Aorta (tissue), 5 donors: ENCODE data around the gene APOBEC3F. TPM values are rescaled to one million over a fixed set of nuclear protein-coding genes. Genes with fewer than 3 reads are reported as not detected.

Experiments
- ATAC-seq: fragments of 200-7000 bp; cut with Tn5 transposase; one replicate; pipeline ENCODE4 v1.9.1; 2022; ENCODE audit warnings: moderate library complexity; ENCODE audit not compliant: low FRiP score
- DNase-seq, 2 donors: peaks; one replicate each; pipeline ENCODE4 v3.0.0-alpha.2; 2020
- H3K27ac ChIP-seq, 2 donors: one replicate each; pipeline ENCODE4 v1.5.1; 2013; ENCODE audit warnings: low read length in 2 of 2, mild to moderate bottlenecking in 2 of 2, moderate library complexity in 2 of 2, control low read depth in 1 of 2, inconsistent platforms in 1 of 2, low read depth in 1 of 2
- H3K27me3 ChIP-seq, 2 donors: one replicate each; pipeline ENCODE4 v1.6.1; 2013; ENCODE audit warnings: control low read depth in 1 of 2, low read length in 1 of 2, mild to moderate bottlenecking in 1 of 2, moderate library complexity in 1 of 2; ENCODE audit not compliant: insufficient read depth in 2 of 2, control insufficient read depth in 1 of 2
- H3K36me3 ChIP-seq, 2 donors: one replicate each; pipeline ENCODE4 v1.6.1; 2013; ENCODE audit warnings: control low read depth in 1 of 2, low read length in 1 of 2, mild to moderate bottlenecking in 1 of 2; ENCODE audit not compliant: insufficient read depth in 2 of 2, control insufficient read depth in 1 of 2
- H3K4me1 ChIP-seq, 2 donors: one replicate each; pipeline ENCODE4 v1.6.1; 2013; ENCODE audit warnings: low read length in 2 of 2, control low read depth in 1 of 2, mild to moderate bottlenecking in 1 of 2, moderate library complexity in 1 of 2; ENCODE audit not compliant: insufficient read depth in 2 of 2, control insufficient read depth in 1 of 2
- H3K4me3 ChIP-seq, 2 donors: one replicate each; pipeline ENCODE4 v1.5.1; 2013; ENCODE audit warnings: low read length in 2 of 2, control low read depth in 1 of 2, mild to moderate bottlenecking in 1 of 2
- H3K9me3 ChIP-seq: one replicate; pipeline ENCODE4 v1.6.1; 2013; ENCODE audit warnings: mild to moderate bottlenecking, low read length; ENCODE audit not compliant: control insufficient read depth
- WGBS, 2 donors: extraction: QIAGEN DNeasy Blood & Tissue Kit; methylation state at CpG; one replicate each; pipeline ENCODE4 v1.1.7; 2013; 5-methylcytosine and 5-hydroxymethylcytosine counted together
- intact Hi-C, 2 donors: fragments of 100-400 bp; cut with DNase I; formaldehyde crosslinking; loops; one replicate each; pipeline versions ENCODE4 v1.14.2 to v1.15.0; 2022
- polyA plus RNA-seq, 2 donors: library from polyadenylated mRNA; stranded (reverse); fragments of 200-250 nt; gene quantifications; one replicate each; pipeline ENCODE4 v1.2.3, GENCODE V29; 2013
- total RNA-seq, 2 donors: library from RNA; stranded (reverse); fragmentation: NEBNext Ultra II Directional; extraction: Animal tissue kit (Norgen Biotek cat#: 25700); gene quantifications; one replicate each; pipeline ENCODE4 v1.2.1, GENCODE V29; 2021
- donor health status: healthy with polysubstance abuse.
- donor health status: Bipolar disorder and iron deficiency.
- donor health status: DM: no; HTN: no; CAD: no.
- donor health status: DM: no; HTN: no; CAD: no.
- donor health status: DM: yes; HTN: yes; CAD: no.

Gene APOBEC3F
- total and polyA plus RNA-seq, 4 donors = 4.9 to 9.5 (median 7.9) TPM

GRCh38 chr22:39092111-39092862 lies 51.6 kb downstream of the APOBEC3F start:
- no peak for DNase-seq
- no peaks in the 10 kb centered on the region for H3K9me3 ChIP-seq
- 70 to 74% methylated on average over 8 of the region's 8 CpGs for WGBS, 2 donors
- ATAC-seq = no peak
- intact Hi-C loops = no loop called here
- H3K4me3 ChIP-seq = no peak overlapping the region
- no peak overlapping the region for H3K27ac ChIP-seq
- H3K36me3 ChIP-seq = no peaks in the 10 kb centered on the region
- H3K4me1 ChIP-seq = no peaks in the 10 kb centered on the region
- no peaks in the 10 kb centered on the region for H3K27me3 ChIP-seq

- Histone ChIP-seq H3K9me3 (no peaks in the 10 kb centered on the region), H3K36me3 (no peaks in the 10 kb centered on the region), H3K27me3 (no peaks in the 10 kb centered on the region), H3K4me3 (no peak overlapping the region), H3K4me1 (no peaks in the 10 kb centered on the region), H3K27ac (no peak overlapping the region)
- DNase-seq = no peak
- 88 to 94% methylated on average over 14 of the region's 14 CpGs for WGBS, 2 donors
- intact Hi-C loops = no loop called here
- no peak for ATAC-seq
Measured at GRCh38 chr22:39094717-39095389, 54.2 kb downstream of the APOBEC3F start.

GRCh38 chr22:39095971-39096370 lies 55.3 kb downstream of the APOBEC3F start:
- Histone ChIP-seq H3K4me1 (no peaks in the 10 kb centered on the region), H3K36me3 (no peaks in the 10 kb centered on the region), H3K4me3 (no peak overlapping the region), H3K9me3 (no peaks in the 10 kb centered on the region), H3K27ac (no peak overlapping the region), H3K27me3 (no peaks in the 10 kb centered on the region)
- WGBS, 2 donors = 87 to 90% methylated on average over 3 of the region's 3 CpGs
- DNase-seq (peak in 1 of 2 donors; percentile 26), ATAC-seq (no peak)
- intact Hi-C loops = no loop called here

- Histone ChIP-seq H3K36me3 (no peaks in the 10 kb centered on the region), H3K4me3 (no peak within 1 kb of the TSS), H3K27me3 (no peaks in the 10 kb centered on the region), H3K9me3 (no peaks in the 10 kb centered on the region), H3K4me1 (no peaks in the 10 kb centered on the region), H3K27ac (no peak within 1 kb of the TSS)
- peak in 1 of 2 donors; percentile 77 for DNase-seq
- intact Hi-C loops = no loop called here
- ATAC-seq = peak; percentile 70
- WGBS, 2 donors = 81 to 86% methylated on average over 9 of the region's 9 CpGs
Measured at GRCh38 chr22:39097098-39098020, 56.7 kb downstream of the APOBEC3F start, which contains the start of gene APOBEC3H. Gene APOBEC3H, plus strand, starts transcription at chr22:39097244. Its CDS starts 3,035 bp downstream, at chr22:39100279.

GRCh38 chr22:39098026-39098425 lies 57.4 kb downstream of the APOBEC3F start:
- ATAC-seq = no peak
- Histone ChIP-seq H3K27me3 (no peaks in the 10 kb centered on the region), H3K4me1 (no peaks in the 10 kb centered on the region), H3K36me3 (no peaks in the 10 kb centered on the region), H3K4me3 (no peak overlapping the region), H3K9me3 (no peaks in the 10 kb centered on the region), H3K27ac (no peak overlapping the region)
- intact Hi-C loops = no loop called here
- DNase-seq = peak in 1 of 2 donors; percentile 44
- 76 to 78% methylated on average over 6 of the region's 6 CpGs for WGBS, 2 donors

- WGBS, 2 donors = 89 to 97% methylated on average over 8 of the region's 8 CpGs
- Histone ChIP-seq H3K27me3 (no peaks in the 10 kb centered on the region), H3K36me3 (no peaks in the 10 kb centered on the region), H3K9me3 (no peaks in the 10 kb centered on the region), H3K4me1 (no peaks in the 10 kb centered on the region), H3K27ac (no peak overlapping the region), H3K4me3 (no peak overlapping the region)
- no peak for DNase-seq
- intact Hi-C loops = no loop called here
- no peak for ATAC-seq
Measured at GRCh38 chr22:39098576-39098975, 57.9 kb downstream of the APOBEC3F start.

- H3K27me3 ChIP-seq = no peaks in the 10 kb centered on the region
- no peaks in the 10 kb centered on the region for H3K9me3 ChIP-seq
- ATAC-seq = no peak
- H3K27ac ChIP-seq = no peak overlapping the region
- intact Hi-C loops = no loop called here
- H3K4me3 ChIP-seq = no peak overlapping the region
- 68 to 70% methylated on average over 11 to 13 of the region's 13 CpGs for WGBS, 2 donors
- H3K4me1 ChIP-seq = no peaks in the 10 kb centered on the region
- DNase-seq = peak in 1 of 2 donors; percentile 58
- H3K36me3 ChIP-seq = no peaks in the 10 kb centered on the region
Measured at GRCh38 chr22:39101226-39101625, 60.6 kb downstream of the APOBEC3F start.

- Histone ChIP-seq H3K4me1 (no peaks in the 10 kb centered on the region), H3K4me3 (no peak overlapping the region), H3K9me3 (no peaks in the 10 kb centered on the region), H3K36me3 (no peaks in the 10 kb centered on the region), H3K27ac (no peak overlapping the region), H3K27me3 (no peaks in the 10 kb centered on the region)
- ATAC-seq (no peak), DNase-seq (no peak)
- intact Hi-C loops = no loop called here
- WGBS, 2 donors = 71% methylated on average over 2 of the region's 2 CpGs
Measured at GRCh38 chr22:39103431-39103830, 62.8 kb downstream of the APOBEC3F start.
